DMS114 treated with DMSO at 0.1 percent for 48 hours (cell line): Measurements from ENCODE around the gene STRIP1.
"Not testable (repeated sequence)": the region's sequence is repeated elsewhere in the genome, so short reads cannot be mapped to it uniquely, and the experiment has no call there.

ENCODE experiments used
- DNase-seq: peaks from one replicate; lab custom pipeline; 2025; ENCODE audit not compliant: unreplicated experiment; lab: John Stamatoyannopoulos, UW

STRIP1 gene

DNA sequence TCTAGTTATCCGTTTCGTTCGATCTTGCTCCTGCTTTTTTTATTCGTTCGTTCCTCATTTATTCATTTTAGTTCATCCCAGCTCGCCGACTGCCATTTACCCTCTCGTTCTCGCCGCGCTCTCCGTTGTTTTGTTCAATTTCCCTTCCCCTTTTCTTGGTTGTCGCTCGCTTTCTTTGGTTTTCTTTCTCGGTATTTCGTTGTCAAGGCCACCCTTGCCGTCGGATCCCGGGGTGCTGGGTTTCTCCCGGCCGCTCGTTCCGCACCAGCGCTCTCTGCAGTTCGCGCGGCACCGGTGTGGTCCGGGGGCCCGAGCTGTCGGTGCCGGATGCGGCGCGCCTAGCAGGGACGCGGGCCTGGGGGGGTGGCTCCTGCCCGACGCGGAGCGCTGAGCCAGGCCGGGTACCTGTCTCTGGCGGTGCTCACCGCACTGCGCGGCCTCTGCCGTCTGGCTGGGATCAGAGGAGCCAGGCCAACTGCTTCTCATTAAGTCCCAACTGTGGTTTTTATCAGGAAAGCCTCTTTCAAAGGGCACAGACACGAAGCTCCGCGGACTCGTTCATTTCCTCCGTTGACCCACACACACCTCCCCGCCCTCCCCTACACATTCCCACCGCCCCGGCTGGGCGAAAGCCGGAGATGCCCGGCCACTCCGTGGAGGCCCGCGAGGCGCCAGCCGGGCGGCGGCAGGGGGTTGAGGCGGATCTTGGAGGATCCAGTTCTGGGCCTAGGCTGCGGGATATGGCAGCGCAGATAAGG is 34.4 kb downstream of the STRIP1 start:
- no peak for DNase-seq

- DNase-seq: no peak
Measured at GRCh38 chr1:110069404-110070281, 35.2 kb downstream of the STRIP1 start.

DNA sequence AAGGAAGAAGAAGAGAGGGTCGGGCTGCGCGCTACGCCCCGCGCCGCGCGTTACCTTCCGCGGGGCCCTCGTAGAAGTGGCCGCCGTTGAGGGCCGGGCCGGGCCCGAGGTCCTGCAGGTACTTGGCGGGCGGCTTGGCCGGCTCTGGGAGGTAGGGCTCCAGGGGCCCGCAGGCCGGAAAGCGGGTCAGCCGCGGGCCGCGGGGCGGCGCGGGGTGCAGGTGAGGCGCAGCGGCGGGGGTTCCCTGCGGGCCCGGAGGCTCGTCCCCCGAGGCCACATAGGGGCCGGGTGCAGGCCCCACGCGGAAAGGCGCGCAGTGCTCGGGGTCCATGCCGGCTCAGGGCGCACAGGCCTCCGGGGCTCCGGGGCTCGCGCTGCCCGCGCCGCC is 35.9 kb downstream of the STRIP1 start:
- no peak for DNase-seq

DNA sequence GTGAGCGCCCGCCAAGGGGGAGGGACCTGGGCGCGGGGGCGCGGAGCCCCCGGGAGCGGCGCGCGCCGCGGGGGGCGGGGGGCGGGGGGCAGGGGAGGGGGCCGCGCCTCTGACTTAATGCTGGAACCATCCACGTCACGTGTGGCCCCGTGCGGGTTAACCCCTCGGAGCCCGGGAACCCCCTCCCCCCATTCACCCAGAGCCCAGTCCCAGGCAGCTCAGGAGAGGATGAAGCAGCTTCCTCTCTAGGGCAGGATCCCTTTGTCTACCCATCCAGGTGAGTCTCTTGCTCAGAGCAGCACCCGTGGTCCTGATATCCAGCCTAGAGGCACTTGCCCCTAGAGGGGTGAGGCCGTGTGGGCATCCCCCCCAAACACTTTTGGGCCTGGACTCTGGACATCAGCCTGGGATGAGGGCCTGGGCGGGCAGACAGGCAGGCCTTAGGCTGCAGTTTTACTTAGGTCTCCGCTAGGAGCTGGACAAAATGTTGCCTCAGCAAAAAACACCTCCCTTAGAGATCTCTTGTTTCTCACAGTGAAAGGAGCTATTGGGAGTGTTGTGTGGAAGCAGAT is 36.3 kb downstream of the STRIP1 start, which contains the start of gene ALX3:
Gene ALX3, minus strand, starts transcription at position 2 of the 572 bp plus-strand sequence. CDS start 60 bp downstream, outside the sequence.
- DNase-seq: no peak

GRCh38 chr1:110074166-110074565 is 39.7 kb downstream of the STRIP1 start:
- no peak for DNase-seq

DNA sequence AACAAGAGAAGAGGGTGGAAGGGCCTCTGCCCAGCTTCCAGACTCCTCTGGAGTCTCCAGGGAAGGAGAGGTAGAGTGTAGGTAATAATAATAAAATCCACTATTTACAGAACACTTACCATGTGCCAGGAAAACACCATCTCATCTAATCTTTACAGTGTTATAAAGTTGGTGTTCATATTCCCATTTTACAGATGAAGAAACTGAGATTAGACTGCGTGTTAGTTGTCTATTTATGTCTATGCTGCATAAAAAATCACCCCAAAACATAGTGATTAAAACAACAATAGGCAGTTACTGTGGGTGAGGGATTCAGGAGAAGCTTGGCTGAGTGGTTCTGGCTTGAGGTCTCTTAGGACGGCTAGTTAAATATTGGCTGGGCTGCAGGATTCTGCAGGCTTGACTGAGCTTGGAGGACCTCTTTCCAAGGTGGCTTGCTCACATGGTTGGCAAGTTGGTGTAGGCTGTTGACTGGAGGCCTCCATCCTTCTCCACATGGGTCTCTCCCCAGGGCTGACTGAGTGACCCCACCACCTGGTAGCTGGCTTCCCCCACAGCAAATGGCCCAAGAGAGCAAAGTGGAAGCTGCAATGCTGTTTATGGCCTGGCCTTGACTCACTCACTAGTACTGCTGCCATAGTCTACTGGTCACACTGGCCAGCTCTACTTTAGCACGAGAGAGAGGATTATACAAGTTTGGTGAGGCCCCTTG is 42.5 kb downstream of the STRIP1 start:
- no peak for DNase-seq

DNA sequence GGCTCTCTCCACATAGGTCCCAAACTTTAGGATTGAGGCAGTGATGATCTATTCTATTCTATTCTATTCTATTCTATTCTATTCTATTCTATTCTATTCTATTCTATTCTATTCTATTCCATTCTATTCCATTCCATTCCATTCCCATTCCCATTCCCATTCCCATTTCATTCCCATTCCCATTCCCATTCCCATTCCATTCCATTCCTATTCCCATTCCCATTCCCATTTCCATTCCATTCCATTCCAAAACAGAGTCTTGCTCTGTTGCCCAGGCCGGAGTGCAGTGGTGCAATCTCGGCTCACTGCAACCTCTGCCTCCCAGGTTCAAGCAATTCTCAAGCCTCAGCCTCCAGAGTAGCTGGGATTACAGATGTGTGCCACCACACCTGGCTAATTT is 45.6 kb downstream of the STRIP1 start:
- not testable (repeated sequence) for DNase-seq

DNA sequence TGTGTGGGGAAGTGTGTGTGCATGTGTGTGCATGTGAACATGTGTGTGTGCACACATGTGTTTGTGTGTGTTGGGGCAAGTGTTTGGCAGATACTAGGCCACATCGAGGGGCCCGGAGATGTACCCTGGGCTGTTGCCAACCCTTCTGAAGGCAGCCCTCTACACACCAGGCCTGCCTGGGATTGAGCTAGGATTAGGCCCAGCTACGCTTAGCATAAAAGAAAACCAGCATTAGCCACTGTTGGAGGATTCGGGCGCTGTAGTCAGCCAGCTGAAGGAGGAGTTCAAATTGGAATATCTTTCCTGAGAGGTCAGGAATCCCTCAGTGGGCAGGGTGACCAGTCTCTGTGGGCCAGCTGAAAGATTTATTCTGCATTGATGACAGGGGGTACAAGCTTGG is 46.6 kb downstream of the STRIP1 start:
- no peak for DNase-seq

- DNase-seq: no peak
Measured at GRCh38 chr1:110082477-110082876, 48.1 kb downstream of the STRIP1 start.

DNA sequence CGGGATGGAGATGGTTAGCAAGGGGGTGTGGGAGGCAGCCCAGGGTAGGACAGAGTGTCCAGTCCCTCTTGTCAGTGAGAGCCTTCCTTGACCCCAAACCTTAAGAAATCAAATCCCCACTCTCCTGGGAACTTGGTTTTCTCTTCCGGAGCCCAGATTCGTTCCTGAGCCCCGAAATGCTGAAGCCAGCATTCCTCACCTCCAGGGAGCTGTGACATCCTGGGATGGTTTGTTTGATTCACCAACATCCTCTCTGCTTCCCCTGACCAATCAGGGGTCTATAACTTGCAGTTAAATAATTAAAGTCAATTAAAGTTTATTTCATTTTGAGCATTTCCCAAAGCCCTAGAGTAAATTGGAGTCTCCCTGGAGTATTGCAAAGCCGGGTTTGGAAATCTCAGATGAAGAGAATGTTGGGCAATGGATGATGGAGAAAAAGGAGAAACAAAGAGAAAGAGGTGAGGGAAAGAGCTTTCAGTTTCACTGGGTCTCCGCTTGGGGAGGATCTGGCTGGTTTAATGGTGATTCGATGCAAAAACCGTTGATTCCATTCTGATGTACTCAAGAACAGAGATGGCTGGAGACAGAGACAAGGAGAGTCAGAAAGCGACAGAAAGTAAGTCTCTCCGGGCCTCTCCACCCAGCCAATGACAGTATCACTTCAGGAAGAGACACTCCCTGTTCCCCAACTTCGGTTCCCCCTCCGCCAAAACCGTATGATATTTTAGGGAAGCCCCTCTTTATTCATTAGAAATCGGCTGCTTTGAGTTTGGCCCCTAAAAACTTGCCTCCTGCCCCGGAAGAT is 48.8 kb downstream of the STRIP1 start:
- no peak for DNase-seq

- DNase-seq: no peak
Measured at GRCh38 chr1:110083866-110084226, 49.4 kb downstream of the STRIP1 start.

- DNase-seq: peak; percentile 20
Measured at GRCh38 chr1:110084227-110085078, 50.0 kb downstream of the STRIP1 start.

DNA sequence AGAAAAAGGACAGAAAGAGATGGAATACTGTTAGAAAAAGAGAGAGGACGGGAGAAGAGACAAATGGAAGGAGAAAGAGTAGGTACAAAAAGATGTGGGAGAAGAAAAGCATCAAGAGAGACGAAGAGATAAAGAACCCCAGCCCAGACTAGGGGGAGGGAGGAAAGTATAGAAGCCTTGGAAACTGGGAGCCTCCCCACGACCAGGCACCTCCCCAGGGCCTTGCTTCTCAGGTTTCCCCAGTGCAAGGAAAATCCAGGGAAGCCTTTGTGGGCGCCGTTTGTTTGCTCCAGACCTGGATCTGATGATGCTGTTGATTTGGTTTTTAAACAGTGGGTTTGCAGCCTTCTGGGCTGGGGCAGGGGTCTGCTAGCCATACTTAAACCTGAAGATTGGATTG is 51.2 kb downstream of the STRIP1 start:
- DNase-seq: no peak

DNA sequence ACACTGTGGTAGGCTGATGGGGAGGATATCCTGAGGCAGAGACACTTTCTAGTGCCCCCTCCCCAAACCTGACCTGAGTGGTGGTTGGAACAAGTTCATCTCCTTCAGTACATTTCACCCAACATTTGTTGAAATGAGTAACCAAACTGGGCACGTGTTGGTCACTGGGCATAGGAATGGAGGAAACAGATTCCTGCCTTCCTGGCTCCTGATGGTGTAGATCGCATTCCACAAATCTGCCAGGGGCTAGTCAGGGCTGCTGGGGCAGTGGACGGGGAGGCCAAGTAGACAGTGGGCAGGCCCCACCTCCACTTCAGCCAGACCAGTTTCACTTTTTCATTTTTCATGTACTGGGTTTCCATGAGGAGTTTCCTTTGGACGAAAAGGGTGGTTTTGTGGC is 52.5 kb downstream of the STRIP1 start:
- DNase-seq: no peak

DNA sequence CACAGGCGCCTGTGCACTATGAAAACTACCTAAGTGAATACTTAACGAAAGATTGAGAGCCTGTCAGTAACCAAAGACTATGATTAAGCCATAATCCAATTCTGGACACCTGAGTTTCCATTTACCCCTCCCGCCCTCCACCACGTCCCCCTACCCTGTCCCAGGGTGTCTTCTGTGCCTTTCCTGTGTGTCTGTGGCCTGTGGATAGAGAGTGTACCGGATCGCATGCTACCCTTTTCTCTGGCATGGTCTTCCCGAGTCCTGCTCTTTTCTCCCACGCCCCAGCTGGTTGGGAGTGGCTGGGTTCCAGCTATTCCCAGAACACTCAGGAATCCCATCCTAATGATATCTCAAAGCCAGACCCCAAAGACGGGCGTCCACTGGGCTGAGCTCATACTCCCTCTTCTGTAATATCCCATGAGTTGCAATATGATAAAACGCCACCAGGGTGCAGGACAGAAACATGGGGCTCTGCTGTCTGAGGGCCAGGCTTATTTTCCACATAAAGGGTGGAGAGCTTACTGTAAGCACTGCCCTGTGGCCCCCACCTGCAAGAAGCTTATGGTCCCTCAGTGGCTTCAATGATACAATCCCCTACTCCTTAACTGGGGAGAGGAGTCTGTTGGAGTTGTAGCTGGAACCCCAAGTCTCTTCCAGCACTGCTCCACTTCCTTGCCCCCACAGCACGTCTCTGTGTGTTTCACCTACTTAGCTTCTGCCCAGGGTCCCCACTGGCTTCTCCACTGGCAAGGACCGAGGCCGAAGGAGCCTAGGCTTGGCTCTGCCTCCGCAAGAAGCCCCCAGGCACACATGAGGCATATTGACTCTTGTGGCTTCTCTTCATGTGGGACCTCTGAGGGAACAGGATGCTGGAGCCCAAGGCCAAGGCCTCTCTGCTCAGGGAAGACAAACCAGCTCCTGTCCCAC is 53.7 kb downstream of the STRIP1 start:
- peak; percentile 41 for DNase-seq

- no peak for DNase-seq
Measured at GRCh38 chr1:110088739-110089316, 54.4 kb downstream of the STRIP1 start.

- DNase-seq: no peak
Measured at GRCh38 chr1:110089561-110090275, 55.3 kb downstream of the STRIP1 start.
